CD4-positive, alpha-beta T cell treated with Interleukin-6 at 100 ng/mL for 8 hours (primary cell): ENCODE data around the gene TMEM88.
"Not testable (repeated sequence)": the region's sequence is repeated elsewhere in the genome, so short reads cannot be mapped to it uniquely, and the experiment has no call there.

ENCODE experiments used
- DNase-seq: peaks from one replicate; pipeline ENCODE4 v3.0.0-alpha.2; 2020; ENCODE audit warnings: mixed read lengths, low spot score

TMEM88 gene

GRCh38 chr17:7854851-7855659 lies at the start of gene TMEM88:
Gene TMEM88, plus strand, starts transcription at chr17:7855066. Its CDS starts 9 bp downstream, at chr17:7855075.
- DNase-seq = no peak

GRCh38 chr17:7806587-7806986 lies 48.3 kb upstream of the TMEM88 start:
- no peak for DNase-seq

GRCh38 chr17:7807206-7807605 lies 47.7 kb upstream of the TMEM88 start:
- no peak for DNase-seq

GRCh38 chr17:7809086-7809790 lies 45.6 kb upstream of the TMEM88 start:
- DNase-seq = no peak

- not testable (repeated sequence) for DNase-seq
These were observed 45.0 kb upstream of the TMEM88 start for GRCh38 chr17:7809791-7810343.

GRCh38 chr17:7811251-7811650 lies 43.6 kb upstream of the TMEM88 start:
- no peak for DNase-seq

GRCh38 chr17:7814969-7815368 lies 39.9 kb upstream of the TMEM88 start:
- DNase-seq = no peak

GRCh38 chr17:7816926-7817642 lies 37.8 kb upstream of the TMEM88 start:
- no peak for DNase-seq

GRCh38 chr17:7817643-7817964 lies 37.3 kb upstream of the TMEM88 start:
- DNase-seq = no peak

- no peak for DNase-seq
These were observed 36.8 kb upstream of the TMEM88 start for GRCh38 chr17:7818026-7818425.

- DNase-seq = no peak
These were observed 35.9 kb upstream of the TMEM88 start for GRCh38 chr17:7818746-7819645.

- no peak for DNase-seq
These were observed 34.6 kb upstream of the TMEM88 start for GRCh38 chr17:7820231-7820630.

- no peak for DNase-seq
These were observed 32.7 kb upstream of the TMEM88 start for GRCh38 chr17:7822126-7822525.

- DNase-seq = no peak
These were observed 31.3 kb upstream of the TMEM88 start for GRCh38 chr17:7823581-7824001.

- no peak for DNase-seq
These were observed 30.6 kb upstream of the TMEM88 start for GRCh38 chr17:7824021-7824924.

GRCh38 chr17:7825206-7825990 lies 29.5 kb upstream of the TMEM88 start:
- no peak for DNase-seq

GRCh38 chr17:7830616-7831015 lies 24.2 kb upstream of the TMEM88 start:
- no peak for DNase-seq

GRCh38 chr17:7831233-7831632 lies 23.6 kb upstream of the TMEM88 start:
- DNase-seq = no peak

- no peak for DNase-seq
These were observed 22.4 kb upstream of the TMEM88 start for GRCh38 chr17:7832431-7832830.
